ENCODE data around the gene ADGRB2. TPM values are rescaled to one million over a fixed set of nuclear protein-coding genes. Genes with fewer than 3 reads are reported as not detected.

The ADGRB2 gene
- total and polyA plus RNA-seq, 8 donors: 0.61 to 4.9 (median 1.9) TPM; not detected in 1

- H3K27me3 ChIP-seq: no peaks in the 10 kb centered on the region
Measured at GRCh38 chr1:31691951-31692350, 72.2 kb downstream of the ADGRB2 start.

GRCh38 chr1:31691446-31691845, 72.7 kb downstream of the ADGRB2 start:
- Histone ChIP-seq H3K27ac (no peak overlapping the region), H3K27me3 (no peaks in the 10 kb centered on the region), H3K4me3 (no peak overlapping the region), H3K9me3 (no peaks in the 10 kb centered on the region), H3K4me1 (peaks cover 2 to 33% (median 15%) of the 10 kb centered on the region in 4 donors), H3K36me3 (peaks cover 0 to 71% (median 41%) of the 10 kb centered on the region in 4 donors)
- TF ChIP-seq CTCF (IDR thresholded peaks at IDR 0.05): no peak
- no peak for DNase-seq
- WGBS, 5 donors: 81 to 94% (median 84%) methylated on average over 3 to 4 of the region's 4 CpGs
- intact Hi-C loops (cut with DNase I; ENCODE audit: low total_unique reads): no loop called here

More at GRCh38 chr1:31691951-31692350, 72.2 kb downstream of the ADGRB2 start:
- WGBS, 5 donors: 84 to 90% (median 86%) methylated on average over 10 to 11 of the region's 11 CpGs
- Histone ChIP-seq H3K36me3 (peaks cover 0 to 71% (median 43%) of the 10 kb centered on the region in 4 donors), H3K4me3 (no peak overlapping the region), H3K9me3 (no peaks in the 10 kb centered on the region), H3K4me1 (peaks cover 5 to 29% (median 18%) of the 10 kb centered on the region in 4 donors), H3K27ac (no peak overlapping the region)
- no peak for DNase-seq
- intact Hi-C loops (cut with DNase I; ENCODE audit: low total_unique reads): no loop called here
- TF ChIP-seq EP300 (IDR thresholded peaks at IDR 0.05) (no peak), POLR2A (IDR thresholded peaks at IDR 0.05) (no peak), CTCF (IDR thresholded peaks at IDR 0.05) (no peak), POLR2AphosphoS5 (IDR thresholded peaks at IDR 0.05) (no peak)

- Histone ChIP-seq H3K4me3 (no peak overlapping the region), H3K4me1 (peaks cover 0 to 31% (median 9%) of the 10 kb centered on the region in 4 donors), H3K27ac (no peak overlapping the region), H3K27me3 (no peaks in the 10 kb centered on the region), H3K36me3 (peaks cover 0 to 71% (median 44%) of the 10 kb centered on the region in 4 donors), H3K9me3 (no peaks in the 10 kb centered on the region)
- WGBS, 5 donors: 90 to 94% (median 92%) methylated on average over 10 of the region's 10 CpGs
- no peak for DNase-seq
- no peak for TF ChIP-seq EP300 (IDR thresholded peaks at IDR 0.05)
- TF ChIP-seq CTCF (IDR thresholded peaks at IDR 0.05): no peak
- no peak for TF ChIP-seq POLR2A (IDR thresholded peaks at IDR 0.05)
- TF ChIP-seq POLR2AphosphoS5 (IDR thresholded peaks at IDR 0.05): no peak
- intact Hi-C loops (cut with DNase I; ENCODE audit: low total_unique reads): no loop called here
Measured at GRCh38 chr1:31690921-31691320, 73.2 kb downstream of the ADGRB2 start.

GRCh38 chr1:31689854-31690253, 74.3 kb downstream of the ADGRB2 start:
- 83 to 94% (median 92%) methylated on average over 5 to 6 of the region's 6 CpGs for WGBS, 5 donors
- H3K27ac ChIP-seq: no peak overlapping the region
- no peaks in the 10 kb centered on the region for H3K9me3 ChIP-seq
- TF ChIP-seq POLR2AphosphoS5 (IDR thresholded peaks at IDR 0.05) (no peak), POLR2A (IDR thresholded peaks at IDR 0.05) (no peak), EP300 (IDR thresholded peaks at IDR 0.05) (no peak), CTCF (IDR thresholded peaks at IDR 0.05) (no peak)
- H3K4me3 ChIP-seq: no peak overlapping the region
- H3K36me3 ChIP-seq: peaks cover 3 to 71% (median 47%) of the 10 kb centered on the region in 4 donors
- H3K4me1 ChIP-seq: peaks cover 0 to 25% (median 5%) of the 10 kb centered on the region in 4 donors
- no peak for DNase-seq
- intact Hi-C loops (cut with DNase I; ENCODE audit: low total_unique reads): no loop called here
- H3K27me3 ChIP-seq: no peaks in the 10 kb centered on the region
